AG09309 (cell line): ENCODE data around the gene SSC5D.

Experiments
- DNase-seq: peaks from one replicate; pipeline ENCODE4 v3.0.0-alpha.2; 2010; ENCODE audit warnings: low read depth
- H3K4me3 ChIP-seq: 2 replicates; pipeline ENCODE4 v1.5.1; 2011; ENCODE audit warnings: mild to moderate bottlenecking, low read depth, low read length, moderate library complexity; ENCODE audit not compliant: control insufficient read depth
- CTCF ChIP-seq: IDR thresholded peaks from 2 replicates; pipeline ENCODE4 v1.5.1; 2011; ENCODE audit warnings: mild to moderate bottlenecking, low read depth, low read length, inconsistent platforms; ENCODE audit not compliant: insufficient read depth, control insufficient read depth; ENCODE audit errors: missing control alignments

SSC5D gene

GRCh38 chr19:55466241-55466614 lies 22.0 kb upstream of the SSC5D start:
- H3K4me3 ChIP-seq: no peak overlapping the region
- no peak for TF ChIP-seq CTCF
- no peak for DNase-seq

- H3K4me3 ChIP-seq: no peak overlapping the region
- peak; percentile 75 for TF ChIP-seq CTCF
- DNase-seq: no peak
Observed at GRCh38 chr19:55467236-55468053, 20.8 kb upstream of the SSC5D start.

- no peak overlapping the region for H3K4me3 ChIP-seq
- TF ChIP-seq CTCF: no peak
Observed at GRCh38 chr19:55468054-55468393, 20.2 kb upstream of the SSC5D start.

GRCh38 chr19:55471266-55471665 lies 17.0 kb upstream of the SSC5D start:
- no peak for TF ChIP-seq CTCF
- no peak overlapping the region for H3K4me3 ChIP-seq
- no peak for DNase-seq

More at GRCh38 chr19:55468054-55468393, 20.2 kb upstream of the SSC5D start:
- no peak for DNase-seq

GRCh38 chr19:55472463-55472862 lies 15.8 kb upstream of the SSC5D start:
- DNase-seq: no peak
- H3K4me3 ChIP-seq: no peak overlapping the region
- no peak for TF ChIP-seq CTCF

- DNase-seq: no peak
- no peak for TF ChIP-seq CTCF
- no peak overlapping the region for H3K4me3 ChIP-seq
Observed at GRCh38 chr19:55473225-55474012, 14.8 kb upstream of the SSC5D start.
